ENCODE results near the gene KCNIP4.

- TF ChIP-seq CTCF (optimal IDR thresholded peaks at IDR 0.05 in 1 of 3, IDR thresholded peaks at IDR 0.05 in 1 of 3, conservative IDR thresholded peaks at IDR 0.05 in 1 of 3; ENCODE audit: extremely low read depth in 1 of 3, insufficient read depth in 2 of 3, low read length in 3 of 3), result no peak
- TF ChIP-seq EZH2 (IDR thresholded peaks at IDR 0.05; ENCODE audit: low read length), result no peak
These were observed 721.7 kb downstream of the KCNIP4 start for GRCh38 chr4:21226637-21227538.

All from keratinocyte (primary cell).